Activated T-cell treated with anti-CD3 and anti-CD28 coated beads, Interleukin-2, amount 50 U/mL, for 72 hours (primary cell): Measurements from ENCODE around the gene KY. TPM values are rescaled to one million over a fixed set of nuclear protein-coding genes. Genes with fewer than 3 reads are reported as not detected.

Source experiments
- total RNA-seq, 2 donors: library from RNA; stranded (reverse); gene quantifications; one replicate each; pipeline ENCODE4 v1.2.3, GENCODE V29; 2022

Gene KY
- total RNA-seq, 2 donors from 2014 or later = not detected

Other genes with a start within 250 kb of the KY start
- gene ANAPC13, start 165.0 kb downstream of the KY start, total RNA-seq = 10 to 100 TPM; 40.0 to 47.6 TPM
- 10 to 100 TPM; 25.1 to 33.6 TPM for gene CEP63, start 165.0 kb downstream of the KY start, total RNA-seq
- gene EPHB1, start 144.2 kb upstream of the KY start, total RNA-seq = 1 to 10 TPM in 1 of 2 donors, under 1 TPM in 1; 0.43 to 1.3 TPM